Mammary epithelial cell (primary cell): ENCODE data around the gene NRXN2.

Experiments
- CTCF ChIP-seq, 2 donors: IDR thresholded peaks in 1 of 2; conservative IDR thresholded peaks in 1 of 2; 2 replicates each; pipeline ENCODE4 v1.5.1; 2011 to 2012; ENCODE audit warnings: inconsistent platforms in 2 of 2, low read length in 2 of 2, mild to moderate bottlenecking in 2 of 2, control low read depth in 1 of 2, low read depth in 1 of 2; ENCODE audit not compliant: insufficient read depth in 1 of 2; ENCODE audit errors: extremely low read depth in 1 of 2
- EZH2 ChIP-seq: IDR thresholded peaks from 2 replicates; pipeline ENCODE4 v1.6.1; 2012; ENCODE audit warnings: low read length, inconsistent platforms, borderline replicate concordance

DNA sequence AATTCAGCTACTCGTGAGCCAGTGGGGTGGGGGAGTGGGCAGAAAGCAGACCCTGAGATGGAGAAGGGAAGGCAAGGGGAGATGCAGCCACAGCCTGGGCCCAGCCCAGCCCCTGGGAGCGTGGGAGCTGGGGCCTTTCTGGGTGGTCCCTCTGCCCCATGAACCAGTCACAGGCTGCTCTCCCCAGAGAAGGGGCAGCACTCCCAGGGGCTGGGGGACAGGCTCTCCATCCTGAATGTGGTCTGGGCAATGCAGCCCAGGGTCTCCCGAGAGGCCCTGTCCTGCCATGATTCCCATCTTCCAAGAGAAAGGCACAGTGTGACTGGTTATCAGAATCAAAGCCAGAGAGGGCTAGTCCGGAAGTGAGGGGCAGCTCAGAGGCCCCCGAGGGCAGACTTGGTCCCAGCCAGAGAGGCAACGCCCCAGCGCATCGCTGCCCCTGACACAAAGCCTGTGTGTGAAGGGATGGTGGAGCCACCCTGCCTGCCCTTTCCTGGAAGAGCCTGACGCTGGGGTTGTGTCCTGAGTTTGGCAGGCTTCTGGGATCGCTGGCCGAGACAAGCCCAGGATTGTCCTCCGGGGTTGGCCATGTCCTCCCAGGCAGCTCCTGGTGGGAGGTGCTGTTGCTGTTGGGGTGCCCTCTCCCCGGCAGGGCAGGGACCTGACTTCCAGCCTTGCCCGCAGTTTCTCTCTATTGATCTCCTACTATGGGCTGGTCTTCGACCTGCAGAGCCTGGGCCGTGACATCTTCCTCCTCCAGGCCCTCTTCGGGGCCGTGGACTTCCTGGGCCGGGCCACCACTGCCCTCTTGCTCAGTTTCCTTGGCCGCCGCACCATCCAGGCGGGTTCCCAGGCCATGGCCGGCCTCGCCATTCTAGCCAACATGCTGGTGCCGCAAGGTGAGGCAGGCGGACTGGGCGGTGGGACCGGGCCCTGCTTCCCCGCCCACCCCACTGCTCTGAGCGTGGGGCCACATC, 155.8 kb downstream of the NRXN2 start:
- TF ChIP-seq CTCF (conservative IDR thresholded peaks at IDR 0.05 in 1 of 2, IDR thresholded peaks at IDR 0.05 in 1 of 2; ENCODE audit: extremely low read depth in 1 of 2, insufficient read depth in 1 of 2, low read depth in 1 of 2, low read length in 2 of 2) (no peak), EZH2 (no peak)
